GM12878 (cell line): ENCODE data around the gene ARMC9. TPM values are rescaled to one million over a fixed set of nuclear protein-coding genes. Genes with fewer than 3 reads are reported as not detected.

Experiments
- ATAC-seq: fragments of 200-7000 bp; cut with Tn5 transposase; 3 replicates; pipeline ENCODE4 v1.9.1; 2020; ENCODE audit warnings: mild to moderate bottlenecking, moderate library complexity
- BruUV-seq: library from RNA; stranded (reverse); fragments of 400-500 nt; replicated peaks from 2 replicates; lab custom pipeline; 2021; lab: Mats Ljungman, UMichigan
- CTCF ChIA-PET: fragments of 300-600 bp; sonication (Branson Sonifier 250); formaldehyde crosslinking; extraction: SDS; loops from one replicate; lab custom pipeline; 2021; ENCODE audit warnings: inconsistent platforms; lab: Yijun Ruan, JAX
- POLR2A ChIA-PET: fragments of 350-600 bp; formaldehyde crosslinking; extraction: SDS; loops from one replicate; lab custom pipeline; 2021; ENCODE audit warnings: inconsistent platforms; lab: Charles Lee
- RAD21 ChIA-PET: fragments of 300-600 bp; sonication (Branson Sonifier 250); formaldehyde crosslinking; loops from one replicate; lab custom pipeline; 2023; ENCODE audit warnings: antibody characterized with exemption; ENCODE audit not compliant: unreplicated experiment; lab: Charles Lee
- SMC1A ChIA-PET: fragments of 300-600 bp; sonication (Branson Sonifier 250); formaldehyde crosslinking; loops from one replicate; lab custom pipeline; 2023; ENCODE audit not compliant: unreplicated experiment, uncharacterized antibody; lab: Charles Lee
- DNase-seq: peaks from one replicate; pipeline ENCODE4 v3.0.0-alpha.2; 2011; ENCODE audit warnings: low read depth, low spot score
- FAIRE-seq: peaks from 3 replicates; lab custom pipeline; 2011; peaks lifted over from hg19 to GRCh38; lab: Jason Lieb, UNC
- H2AFZ ChIP-seq: 2 replicates; pipeline ENCODE4 v1.6.0; 2011; ENCODE audit warnings: low read depth, low read length, control low read depth; ENCODE audit not compliant: control insufficient read depth
- H3K27ac ChIP-seq: 2 replicates; pipeline ENCODE4 v1.5.1; 2011; ENCODE audit warnings: control low read depth; ENCODE audit not compliant: control insufficient read depth, insufficient read depth
- H3K27me3 ChIP-seq, 2 experiments: replicated peaks in 1 of 2; 2 replicates each; pipeline versions ENCODE4 v1.6.0 to v1.6.1; 2011; ENCODE audit warnings: low read length in 1 of 2; ENCODE audit not compliant: control insufficient read depth in 2 of 2, insufficient read depth in 2 of 2
- H3K36me3 ChIP-seq, 2 experiments: 2 replicates each; pipeline ENCODE4 v1.5.1; 2011; ENCODE audit warnings: low read length in 1 of 2; ENCODE audit not compliant: control insufficient read depth in 2 of 2, insufficient read depth in 2 of 2
- H3K4me1 ChIP-seq: 2 replicates; pipeline ENCODE4 v1.6.1; 2011; ENCODE audit warnings: mild to moderate bottlenecking, low read length, moderate library complexity, mixed read lengths; ENCODE audit not compliant: control insufficient read depth, insufficient read depth
- H3K4me2 ChIP-seq: 2 replicates; pipeline ENCODE4 v1.6.0; 2011; ENCODE audit warnings: control low read depth; ENCODE audit not compliant: control insufficient read depth, insufficient read depth
- H3K4me3 ChIP-seq: fragments of 200-600 bp; sonication (generic); 2 replicates; pipeline ENCODE4 v1.5.1; 2016
- H3K79me2 ChIP-seq: 2 replicates; pipeline ENCODE4 v1.6.0; 2011; ENCODE audit warnings: low read length; ENCODE audit not compliant: control insufficient read depth, insufficient read depth
- H3K9ac ChIP-seq: 2 replicates; pipeline ENCODE4 v1.8.0; 2011; ENCODE audit warnings: low read length, control low read depth, mixed read lengths; ENCODE audit not compliant: control insufficient read depth, insufficient read depth
- H3K9me3 ChIP-seq: replicated peaks from 3 replicates; pipeline ENCODE4 v1.5.1; 2011; ENCODE audit warnings: mild to moderate bottlenecking, low read length; ENCODE audit not compliant: control insufficient read depth, insufficient read depth
- H4K20me1 ChIP-seq: 2 replicates; pipeline ENCODE4 v1.6.0; 2011; ENCODE audit not compliant: control insufficient read depth, insufficient read depth
- BHLHE40 ChIP-seq, 2 experiments: fragments of 450-650 bp in 1 of 2; IDR thresholded peaks; 2 replicates each; pipeline ENCODE4 v1.6.1; 2011 to 2017; ENCODE audit warnings: low read depth in 2 of 2, borderline replicate concordance in 1 of 2, improper control_type of control experiment in 1 of 2, low read length in 1 of 2, mild to moderate bottlenecking in 1 of 2
- E2F8 ChIP-seq: fragments of 450-650 bp; IDR thresholded peaks from 2 replicates; pipeline ENCODE4 v1.6.1; 2018; ENCODE audit warnings: mild to moderate bottlenecking, low read depth, moderate library complexity; ENCODE audit not compliant: partially characterized antibody
- FOS ChIP-seq: IDR thresholded peaks from 3 replicates; pipeline ENCODE4 v1.6.1; 2011; ENCODE audit warnings: borderline replicate concordance; ENCODE audit not compliant: insufficient read length; ENCODE audit errors: extremely low read depth
- JUNB ChIP-seq: IDR thresholded peaks from 2 replicates; pipeline ENCODE4 v1.6.1; 2016; ENCODE audit warnings: antibody characterized with exemption, mild to moderate bottlenecking
- MTA2 ChIP-seq: fragments of 450-650 bp; IDR thresholded peaks from 2 replicates; pipeline ENCODE4 v1.6.1; 2016; ENCODE audit warnings: low read depth, mild to moderate bottlenecking, moderate library complexity
- NBN ChIP-seq: fragments of 450-650 bp; IDR thresholded peaks from 2 replicates; pipeline ENCODE4 v1.6.1; 2016
- RCOR1 ChIP-seq: conservative IDR thresholded peaks from 2 replicates; pipeline ENCODE4 v1.6.1; 2012; ENCODE audit warnings: low read depth, low read length, improper control_type of control experiment
- RFX5 ChIP-seq: IDR thresholded peaks from 2 replicates; pipeline ENCODE4 v1.6.1; 2011; ENCODE audit warnings: low read depth, low read length, improper control_type of control experiment
- SPI1 ChIP-seq: IDR thresholded peaks from 2 replicates; pipeline ENCODE4 v1.6.1; 2011; ENCODE audit warnings: low read depth, mild to moderate bottlenecking, low read length, moderate library complexity, borderline replicate concordance; ENCODE audit not compliant: insufficient read depth
- SREBF2 ChIP-seq: IDR thresholded peaks from 2 replicates; pipeline ENCODE4 v1.6.1; 2012; ENCODE audit warnings: mild to moderate bottlenecking, low read length
- TAF1 ChIP-seq: IDR thresholded peaks from 2 replicates; pipeline ENCODE4 v1.6.1; 2011; ENCODE audit warnings: mild to moderate bottlenecking, low read depth, low read length, borderline replicate concordance
- ZNF592 ChIP-seq: fragments of 450-650 bp; IDR thresholded peaks from 2 replicates; pipeline ENCODE4 v1.6.1; 2017; ENCODE audit warnings: mild to moderate bottlenecking, moderate library complexity
- WGBS: methylation state at CpG from one replicate; pipeline ENCODE4 v1.1.6; 2016; ENCODE audit warnings: low lambda C conversion rate; ENCODE audit not compliant: insufficient replicate concordance, insufficient coverage; ENCODE audit errors: missing lambda C conversion rate; 5-methylcytosine and 5-hydroxymethylcytosine counted together
- in situ Hi-C: fragments of 300-500 bp; cut with MboI; formaldehyde crosslinking; loops from 9 replicates; pipeline ENCODE4 v1.14.3; 2018; ENCODE audit warnings: mixed read lengths
- intact Hi-C: fragments of 100-400 bp; cut with micrococcal nuclease; formaldehyde crosslinking; loops from one replicate; pipeline ENCODE4 v1.14.2; 2022; ENCODE audit not compliant: unreplicated experiment
- polyA plus RNA-seq, 11 experiments: library from polyadenylated mRNA; depleted of rRNA in 4 of 11; unstranded in 6 of 11; stranded (reverse) in 5 of 11; fragments of >200 nt; fragmentation: Nextera tagmentation in 4 of 11; fragmentation: Illumina TruSeq in 1 of 11; extraction: Ambion mirVana in 4 of 11; extraction: Trizol in 1 of 11; gene quantifications; 1 replicate in 1 of 11; 2 replicates in 10 of 11; pipeline versions ENCODE4 v1.2.1 to v1.2.3, GENCODE V29; 2011 to 2016; ENCODE audit warnings: inconsistent platforms in 2 of 11, missing spikeins in 2 of 11, low read depth in 1 of 11
- total RNA-seq, 4 experiments: library from RNA; depleted of rRNA in 3 of 4; stranded (reverse); fragments of >200 nt in 3 of 4; fragmentation: Illumina TruSeq in 1 of 4; extraction: Trizol in 1 of 4; gene quantifications; 2 replicates each; pipeline versions ENCODE4 v1.2.1 to v1.2.3, GENCODE V29; 2013 to 2021

ARMC9 gene
- total and polyA plus RNA-seq, 10 of the 15 experiments (the other 5 are each of a cell fraction or from before 2014, with no cell fraction given), result 3.8 to 21.8 (median 10.4) TPM

- Histone ChIP-seq H3K4me3 (no peak overlapping the region), H3K4me2 (no peak overlapping the region), H3K27me3 (no peaks in the 10 kb centered on the region), H3K27ac (no peak overlapping the region), H4K20me1 (no peaks in the 10 kb centered on the region), H2AFZ (no peak overlapping the region), H3K9me3 (no peaks in the 10 kb centered on the region), H3K4me1 (peaks cover 7% of the 10 kb centered on the region), H3K36me3 (no peaks in the 10 kb centered on the region), H3K9ac (no peak overlapping the region), H3K79me2 (no peaks in the 10 kb centered on the region)
- RAD21 ChIA-PET, result no interaction called here
- intact Hi-C loops (no loop called here), in situ Hi-C loops (no loop called here)
- SMC1A ChIA-PET, result interaction anchor here (0.8 to 1.2 kb wide), 3 partner anchors 9 to 33 kb away, joined by 3 to 4 read pairs (median 4); no protein-coding TSS in a partner anchor
- no TSS peak for BruUV-seq
- DNase-seq, result no peak
- POLR2A ChIA-PET, result no interaction called here
- no peak for ATAC-seq
- no peak for FAIRE-seq
- 80% methylated on average over 6 of the region's 6 CpGs for WGBS
- CTCF ChIA-PET, result interaction anchor here (0.6 to 3.4 kb wide), 2 partner anchors 11 to 87 kb away, joined by 3 to 12 read pairs; no protein-coding TSS in a partner anchor
- TF ChIP-seq RCOR1 (no peak), ZNF592 (no peak), TAF1 (no peak), SREBF2 (no peak), FOS (no peak), RFX5 (no peak), MTA2 (no peak), JUNB (no peak), BHLHE40 (IDR thresholded peaks at IDR 0.05; ENCODE audit: borderline replicate concordance in 1 of 2, low read depth in 2 of 2, low read length in 1 of 2) (no peak), E2F8 (no peak), SPI1 (no peak), NBN (no peak)
Measured at GRCh38 chr2:231308219-231308618, 109.8 kb downstream of the ARMC9 start.
